ENCODE data around the gene TWF2. TPM values are rescaled to one million over a fixed set of nuclear protein-coding genes. Genes with fewer than 3 reads are reported as not detected.

TWF2 gene
- total and polyA plus RNA-seq, 9 of the 15 experiments (the other 6 are each of a cell fraction or from before 2014, with no cell fraction given): 0.11 to 61.9 (median 29.7) TPM

GRCh38 chr3:52238761-52239701, at the start of gene TWF2 (continued):
- TF ChIP-seq RAD21 (CRISPR knock-in tag; conservative IDR thresholded peaks at IDR 0.05 in 1 of 2, IDR thresholded peaks at IDR 0.05 in 1 of 2): no peak
- peak; percentile 39; the same call in 1 of the 2 replicates for TF ChIP-seq ZNF592 (IDR thresholded peaks at IDR 0.05)
- peak; percentile 27 for TF ChIP-seq FIP1L1 (IDR thresholded peaks at IDR 0.05; ENCODE audit: low read depth, low read length, poor library complexity, severe bottlenecking)
- TF ChIP-seq ZBTB1 (CRISPR knock-in tag; IDR thresholded peaks at IDR 0.05; ENCODE audit: borderline replicate concordance, low read depth): 0 out of 2 replicates have a peak, but pooled peaks have one; percentile 3
- TF ChIP-seq HDAC2 (IDR thresholded peaks at IDR 0.05): peak; percentile 33; the same call in 1 of the 2 replicates
- no peak for TF ChIP-seq ZNF431 (CRISPR knock-in tag; IDR thresholded peaks at IDR 0.05)
- TF ChIP-seq ZNF445 (CRISPR knock-in tag; IDR thresholded peaks at IDR 0.05; ENCODE audit: low read depth): no peak
- peak; percentile 77 for TF ChIP-seq ZBTB2 (IDR thresholded peaks at IDR 0.05)
- no peak for TF ChIP-seq STAT5B (CRISPR knock-in tag; IDR thresholded peaks at IDR 0.05)
- no peak for TF ChIP-seq RBM39 (optimal IDR thresholded peaks at IDR 0.05; ENCODE audit: low read depth, low read length)
- TF ChIP-seq ILK (tag; IDR thresholded peaks at IDR 0.05; ENCODE audit: borderline replicate concordance, low read depth): no peak
- TF ChIP-seq EP400 (IDR thresholded peaks at IDR 0.05): peak; percentile 79
- 0 out of 2 replicates have a peak, but pooled peaks have one; percentile 24 for TF ChIP-seq GABPB1 (CRISPR knock-in tag; IDR thresholded peaks at IDR 0.05)
- TF ChIP-seq GABPA (tag; conservative IDR thresholded peaks at IDR 0.05; ENCODE audit: low read depth): 0 out of 2 replicates have a peak, but pooled peaks have one; percentile 29
- peak; percentile 14 for TF ChIP-seq SMAD1 (IDR thresholded peaks at IDR 0.05; ENCODE audit: low read depth, low read length, partially characterized antibody)
- TF ChIP-seq NKRF (IDR thresholded peaks at IDR 0.05; ENCODE audit: borderline replicate concordance): peak; percentile 16; the same call in 1 of the 2 replicates
- TF ChIP-seq CBX1 (IDR thresholded peaks at IDR 0.05; ENCODE audit: low read depth): 0 out of 2 replicates have a peak, but pooled peaks have one; percentile 29
- TF ChIP-seq PCBP2 (IDR thresholded peaks at IDR 0.05; ENCODE audit: low read depth, low read length, poor library complexity, severe bottlenecking): no peak

Data from K562 (cell line).